Lower leg skin (tissue), 4 donors: Measurements from ENCODE around the gene FOXD1. TPM values are rescaled to one million over a fixed set of nuclear protein-coding genes. Genes with fewer than 3 reads are reported as not detected.

Experiments used
- DNase-seq, 2 donors: peaks; one replicate each; pipeline ENCODE4 v3.0.0-alpha.2; 2019; ENCODE audit warnings: low spot score in 2 of 2
- H3K4me3 ChIP-seq: fragments of 200-600 bp; sonication (generic); 2 replicates; pipeline ENCODE4 v1.5.1; 2017; ENCODE audit warnings: mild to moderate bottlenecking, low read depth; ENCODE audit not compliant: poor library complexity, severe bottlenecking
- CTCF ChIP-seq, 3 donors: fragments of 450-650 bp; IDR thresholded peaks; one replicate each; pipeline ENCODE4 v1.5.1; 2016; ENCODE audit warnings: antibody characterized with exemption in 3 of 3, mild to moderate bottlenecking in 3 of 3, moderate library complexity in 2 of 3
- POLR2A ChIP-seq, 2 donors: fragments of 450-650 bp; IDR thresholded peaks; one replicate each; pipeline ENCODE4 v1.6.1; 2016 to 2017; ENCODE audit warnings: antibody characterized with exemption in 2 of 2, mild to moderate bottlenecking in 1 of 2, moderate library complexity in 1 of 2
- WGBS, 2 donors: methylation state at CpG; one replicate each; pipeline ENCODE4 v1.1.5; 2018; 5-methylcytosine and 5-hydroxymethylcytosine counted together
- intact Hi-C: fragments of 100-400 bp; cut with DNase I; formaldehyde crosslinking; loops from one replicate; pipeline ENCODE4 v1.15.0; 2023; ENCODE audit warnings: low total_unique reads
- total RNA-seq, 4 donors: library from RNA; depleted of rRNA; stranded (reverse); fragments of >200 nt; gene quantifications; one replicate each; pipeline ENCODE4 v1.1.0, GENCODE V29; 2016

The FOXD1 gene
- total RNA-seq, 4 donors from 2014 or later, result 0.63 to 2.2 (median 1.8) TPM

- intact Hi-C loops, result no loop called here
- no peak for DNase-seq
- H3K4me3 ChIP-seq, result no peak overlapping the region
- 6 to 10% methylated on average over 26 to 64 of the region's 66 CpGs for WGBS, 2 donors
- no peak for TF ChIP-seq CTCF (IDR thresholded peaks at IDR 0.05)
- TF ChIP-seq POLR2A (IDR thresholded peaks at IDR 0.05), result no peak
These were observed 12.0 kb downstream of the FOXD1 start for GRCh38 chr5:73436535-73437100.

- DNase-seq, result no peak
- WGBS, 2 donors, result 24 to 35% methylated on average over 35 of the region's 35 CpGs
- no peak overlapping the region for H3K4me3 ChIP-seq
- intact Hi-C loops, result no loop called here
- TF ChIP-seq CTCF (IDR thresholded peaks at IDR 0.05) (no peak), POLR2A (IDR thresholded peaks at IDR 0.05) (no peak)
These were observed 12.6 kb downstream of the FOXD1 start for GRCh38 chr5:73435759-73436534.

DNA sequence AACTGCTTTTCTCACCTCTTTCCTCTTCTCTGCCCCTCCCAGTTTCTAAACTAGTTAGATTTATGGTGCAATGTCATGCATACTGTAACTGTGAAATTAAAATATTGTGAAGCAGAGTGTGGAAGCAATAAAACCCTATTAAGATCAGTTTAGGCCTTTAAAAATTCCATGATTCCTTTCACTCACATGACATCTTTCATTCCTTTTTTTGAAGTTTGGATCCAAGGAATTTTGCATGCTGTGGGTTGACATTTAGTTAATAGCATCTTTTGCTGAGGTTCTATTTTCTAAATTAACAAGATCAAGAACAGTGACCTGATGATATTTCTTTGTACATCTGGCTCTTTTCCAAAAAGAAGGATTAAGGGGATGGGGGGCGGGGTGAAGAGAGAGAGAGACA, 13.7 kb downstream of the FOXD1 start:
- no peak for TF ChIP-seq CTCF (IDR thresholded peaks at IDR 0.05)
- TF ChIP-seq POLR2A (IDR thresholded peaks at IDR 0.05), result no peak
- no peak overlapping the region for H3K4me3 ChIP-seq
- DNase-seq, result no peak
- intact Hi-C loops, result no loop called here
- 47 to 62% methylated on average over 1 of the region's 1 CpG for WGBS, 2 donors

- 24 to 36% methylated on average over 1 of the region's 1 CpG for WGBS, 2 donors
- no peak for DNase-seq
- intact Hi-C loops, result no loop called here
- no peak for TF ChIP-seq POLR2A (IDR thresholded peaks at IDR 0.05)
- TF ChIP-seq CTCF (IDR thresholded peaks at IDR 0.05), result no peak
- H3K4me3 ChIP-seq, result no peak overlapping the region
These were observed 14.1 kb downstream of the FOXD1 start for GRCh38 chr5:73434461-73434860.

GRCh38 chr5:73433982-73434342, 14.6 kb downstream of the FOXD1 start:
- no peak for TF ChIP-seq POLR2A (IDR thresholded peaks at IDR 0.05)
- no peak for TF ChIP-seq CTCF (IDR thresholded peaks at IDR 0.05)
- no peak overlapping the region for H3K4me3 ChIP-seq

More at GRCh38 chr5:73433982-73434342, 14.6 kb downstream of the FOXD1 start:
- 50 to 72% methylated on average over 1 of the region's 1 CpG for WGBS, 2 donors
- no peak for DNase-seq
- intact Hi-C loops, result no loop called here
